Measurements from ENCODE around the gene CELF2.

Gene CELF2

GRCh38 chr10:11135709-11136108 lies 118.0 kb downstream of the CELF2 start:
- H3K27ac ChIP-seq, result no peak overlapping the region
- POLR2A ChIA-PET (ENCODE audit: low non-redundant PET), result no interaction called here
- no peak for DNase-seq (ENCODE audit: low spot score)
- no peak for TF ChIP-seq CTCF (conservative IDR thresholded peaks at IDR 0.05; ENCODE audit: low read depth)
- CTCF ChIA-PET, result interaction anchor here (0.6 kb wide), 1 partner anchor 1793 kb away, joined by 3 read pairs; no protein-coding TSS in a partner anchor

DNA sequence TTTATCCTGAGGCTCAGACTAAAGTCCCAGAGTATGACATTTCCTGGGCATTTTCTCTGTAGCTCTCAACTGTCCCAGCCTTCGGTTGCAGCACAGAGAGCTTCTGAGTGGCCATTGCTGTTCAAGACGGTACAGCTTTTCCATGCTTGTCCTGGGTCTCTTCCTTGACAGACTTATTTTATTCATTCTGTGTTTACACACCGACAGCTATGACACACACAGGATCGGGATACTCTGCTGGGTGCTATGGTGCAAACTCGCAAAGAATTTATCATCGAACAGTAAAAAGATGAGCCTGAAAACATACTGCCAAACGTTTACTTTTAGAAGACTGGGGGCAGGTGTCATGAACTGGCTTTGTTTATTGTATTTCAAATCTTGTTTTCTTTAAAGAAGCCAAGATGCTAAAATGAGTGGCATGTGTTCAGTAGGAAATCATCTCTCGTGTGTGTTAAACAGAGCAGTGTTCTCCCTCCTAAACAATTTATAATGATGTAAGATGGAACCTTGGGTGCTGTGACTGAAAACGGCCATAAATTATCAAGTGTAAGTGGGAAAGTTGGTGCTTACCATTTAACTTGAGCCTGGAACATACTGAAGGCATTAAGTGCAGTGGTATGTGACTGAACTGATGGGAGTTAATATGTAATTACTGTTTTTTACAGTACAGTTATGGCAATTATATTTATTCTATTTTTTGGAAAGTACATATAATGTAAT lies 120.8 kb downstream of the CELF2 start:
- POLR2A ChIA-PET (ENCODE audit: low non-redundant PET), result no interaction called here
- CTCF ChIA-PET, result no interaction called here
- no peak for TF ChIP-seq CTCF (conservative IDR thresholded peaks at IDR 0.05; ENCODE audit: low read depth)
- DNase-seq (ENCODE audit: low spot score), result no peak
- H3K27ac ChIP-seq, result no peak overlapping the region

DNA sequence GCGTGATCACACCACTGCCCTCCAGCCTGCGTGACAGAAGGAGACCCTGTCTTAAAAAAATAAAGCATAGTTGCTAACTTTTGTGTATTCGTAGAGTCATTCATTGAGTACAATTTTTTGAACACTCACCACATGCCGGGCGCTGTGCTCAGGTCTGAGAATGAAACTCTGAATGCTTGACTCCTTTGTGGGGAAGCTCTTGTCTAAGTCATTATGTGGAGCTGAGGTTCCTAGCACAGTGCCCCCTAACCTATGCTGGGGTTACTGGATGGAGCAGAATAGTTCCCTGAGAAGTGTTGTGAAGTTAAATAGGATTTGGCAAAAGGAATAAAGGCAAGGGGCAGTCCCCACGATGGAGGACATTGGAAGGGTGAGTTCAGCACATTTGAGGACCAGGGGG lies 123.3 kb downstream of the CELF2 start:
- DNase-seq (ENCODE audit: low spot score), result no peak
- no peak for TF ChIP-seq CTCF (conservative IDR thresholded peaks at IDR 0.05; ENCODE audit: low read depth)
- no peak overlapping the region for H3K27ac ChIP-seq
- ChIA-PET POLR2A (ENCODE audit: low non-redundant PET) (no interaction called here), CTCF (no interaction called here)

DNA sequence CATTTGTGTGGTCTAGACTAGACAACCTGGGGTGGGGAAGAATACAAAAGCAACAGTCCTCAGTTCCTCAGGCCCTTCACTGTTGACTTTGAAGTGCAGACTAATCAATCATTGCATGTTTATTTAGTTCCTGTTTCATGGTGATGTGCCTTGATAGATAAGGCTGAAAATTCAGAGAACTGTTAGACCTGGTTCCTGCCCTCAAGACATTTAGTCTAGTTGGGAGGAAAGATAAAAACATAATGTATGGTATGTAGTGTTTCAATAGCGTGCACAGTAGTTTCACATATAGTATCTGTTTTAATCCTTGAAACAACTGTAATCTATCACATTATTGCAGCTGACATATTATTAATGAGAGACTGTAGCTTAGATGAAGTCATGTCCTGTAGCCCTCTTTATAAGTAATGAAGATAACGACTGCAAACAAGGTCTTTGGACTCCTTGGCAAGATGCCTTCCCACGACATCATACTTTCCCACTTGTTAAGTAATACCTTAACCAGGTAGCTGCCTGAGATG lies 124.0 kb downstream of the CELF2 start:
- TF ChIP-seq CTCF (conservative IDR thresholded peaks at IDR 0.05; ENCODE audit: low read depth), result no peak
- no peak overlapping the region for H3K27ac ChIP-seq
- DNase-seq (ENCODE audit: low spot score), result no peak
- POLR2A ChIA-PET (ENCODE audit: low non-redundant PET), result no interaction called here
- CTCF ChIA-PET, result no interaction called here

DNA sequence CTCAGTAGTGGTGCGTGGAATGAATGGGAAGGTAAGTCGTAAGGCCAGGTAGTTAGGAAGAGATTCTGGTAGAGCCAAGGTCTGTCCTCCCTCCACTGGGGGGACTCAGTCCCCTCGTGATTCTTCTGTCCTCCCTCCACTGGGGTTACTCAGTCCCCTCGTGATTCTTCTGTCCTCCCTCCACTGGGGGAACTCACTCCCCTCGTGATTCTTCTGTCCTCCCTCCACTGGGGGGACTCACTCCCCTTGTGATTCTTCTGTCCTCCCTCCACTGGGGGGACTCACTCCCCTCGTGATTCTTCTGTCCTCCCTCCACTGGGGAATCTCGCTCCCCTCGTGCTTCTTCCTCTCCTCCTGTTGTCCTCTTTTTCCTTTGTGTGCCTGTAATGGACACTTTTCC lies 125.1 kb downstream of the CELF2 start:
- H3K27ac ChIP-seq, result no peak overlapping the region
- DNase-seq (ENCODE audit: low spot score), result no peak
- TF ChIP-seq CTCF (conservative IDR thresholded peaks at IDR 0.05; ENCODE audit: low read depth), result no peak
- POLR2A ChIA-PET (ENCODE audit: low non-redundant PET), result no interaction called here
- CTCF ChIA-PET, result no interaction called here

DNA sequence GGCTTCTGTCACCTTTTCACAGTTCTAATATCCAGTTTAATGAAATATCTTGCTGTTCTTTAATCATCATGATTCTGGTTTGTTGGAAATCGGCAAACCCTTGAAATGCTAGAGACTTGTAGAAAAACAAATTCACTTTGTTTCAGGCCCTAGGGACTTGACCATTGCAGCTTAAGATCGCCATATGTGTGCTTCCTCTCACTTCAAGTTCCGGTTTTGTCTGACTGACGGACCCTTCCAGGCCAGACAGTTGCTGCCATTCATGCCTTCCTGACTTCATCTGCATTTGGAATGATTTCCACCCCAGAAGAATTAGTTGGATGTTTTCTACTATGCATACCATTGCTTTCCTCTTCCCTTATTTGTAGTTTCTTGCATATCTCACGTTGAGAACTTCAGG lies 125.6 kb downstream of the CELF2 start:
- DNase-seq (ENCODE audit: low spot score), result no peak
- ChIA-PET CTCF (no interaction called here), POLR2A (ENCODE audit: low non-redundant PET) (no interaction called here)
- no peak for TF ChIP-seq CTCF (conservative IDR thresholded peaks at IDR 0.05; ENCODE audit: low read depth)
- H3K27ac ChIP-seq, result no peak overlapping the region

Measured in RWPE1 (cell line).